Measurements from ENCODE around the gene GRAMD2B.
"Not testable (repeated sequence)": the region's sequence is repeated elsewhere in the genome, so short reads cannot be mapped to it uniquely, and the experiment has no call there.

GRAMD2B gene

DNA sequence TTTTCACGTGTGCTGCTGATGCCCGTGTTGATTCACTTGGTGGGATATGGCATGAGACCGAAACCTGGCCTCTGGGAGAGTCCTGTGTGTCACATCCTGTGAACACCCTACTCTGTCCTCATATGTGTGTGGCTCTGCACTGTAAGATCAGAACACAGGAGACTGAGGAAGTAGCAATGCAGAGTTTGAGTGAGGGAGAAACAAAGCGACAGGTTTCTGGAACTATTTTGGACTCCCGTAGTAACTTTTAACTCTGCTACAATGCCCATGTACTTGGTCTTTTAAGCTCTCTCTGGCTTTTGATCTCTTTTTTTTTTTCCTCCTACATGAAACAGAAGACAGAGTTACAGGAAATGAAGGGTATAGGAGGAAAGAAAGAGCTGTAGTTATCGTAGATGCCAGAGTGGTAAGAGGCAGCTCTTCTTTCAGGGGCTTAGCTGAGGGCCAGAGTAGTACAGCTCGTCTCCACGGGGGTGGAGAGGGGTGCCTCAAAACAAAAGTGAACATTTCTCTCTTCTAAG lies 26.6 kb downstream of the GRAMD2B start:
- DNase-seq (ENCODE audit: low read depth), result peak; percentile 22

DNA sequence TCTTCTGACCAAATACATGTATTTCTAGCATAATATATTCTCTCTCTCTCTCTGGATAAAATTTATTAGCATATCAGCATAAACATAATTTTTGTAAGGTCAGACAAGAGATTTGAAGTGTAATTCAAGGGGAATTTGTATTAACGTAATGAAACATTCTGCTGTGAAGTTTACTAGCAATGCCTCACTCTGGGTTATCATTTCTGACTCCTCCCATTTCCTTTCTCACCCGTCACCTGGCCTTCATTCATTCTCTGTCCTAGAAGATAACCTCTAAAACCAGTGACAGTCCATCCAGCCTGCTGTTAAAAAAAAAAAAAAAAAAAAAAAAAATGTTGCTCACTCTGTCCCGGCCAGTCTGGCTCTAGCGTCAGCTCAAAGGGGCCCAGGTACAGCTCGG lies 27.1 kb downstream of the GRAMD2B start:
- DNase-seq (ENCODE audit: low read depth), result no peak

DNA sequence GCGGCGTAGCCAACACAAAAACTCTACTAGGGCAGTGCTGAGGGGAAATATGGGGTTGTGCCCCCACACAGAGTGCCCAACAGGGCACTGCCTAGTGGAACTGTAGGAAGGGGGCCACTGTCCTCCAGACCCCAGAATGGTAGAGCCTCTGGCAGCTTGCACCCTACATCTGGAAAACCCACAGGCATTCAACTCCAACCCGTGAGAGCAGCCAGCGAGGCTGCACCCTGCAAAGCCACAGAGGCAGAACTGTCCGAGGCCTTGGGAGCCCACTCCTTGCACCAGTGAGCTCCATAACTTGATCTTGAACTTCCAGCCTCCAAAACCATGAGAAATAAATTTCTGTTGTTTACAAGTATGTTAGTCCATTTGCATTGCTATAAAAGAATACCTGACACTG lies 27.7 kb downstream of the GRAMD2B start:
- DNase-seq (ENCODE audit: low read depth), result no peak

DNA sequence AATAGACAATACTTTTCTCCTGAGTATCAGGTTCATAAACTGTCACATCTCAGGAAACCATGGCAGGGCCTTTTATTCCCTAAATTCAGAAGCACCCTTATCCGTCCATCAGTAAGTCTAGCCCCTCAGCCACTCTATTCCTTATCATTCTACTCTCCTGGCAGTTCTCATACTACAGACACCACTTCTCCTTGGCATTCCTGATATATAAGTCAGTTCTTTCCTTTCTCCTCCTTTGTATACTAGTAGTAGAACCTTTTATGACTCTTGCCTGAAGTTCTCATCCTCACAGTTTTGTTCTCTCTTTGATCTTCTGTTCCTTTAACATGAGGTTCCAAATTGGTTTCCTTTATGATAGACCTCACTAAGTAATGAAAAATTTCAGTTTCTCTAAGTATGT lies 29.3 kb downstream of the GRAMD2B start:
- DNase-seq (ENCODE audit: low read depth), result no peak

DNA sequence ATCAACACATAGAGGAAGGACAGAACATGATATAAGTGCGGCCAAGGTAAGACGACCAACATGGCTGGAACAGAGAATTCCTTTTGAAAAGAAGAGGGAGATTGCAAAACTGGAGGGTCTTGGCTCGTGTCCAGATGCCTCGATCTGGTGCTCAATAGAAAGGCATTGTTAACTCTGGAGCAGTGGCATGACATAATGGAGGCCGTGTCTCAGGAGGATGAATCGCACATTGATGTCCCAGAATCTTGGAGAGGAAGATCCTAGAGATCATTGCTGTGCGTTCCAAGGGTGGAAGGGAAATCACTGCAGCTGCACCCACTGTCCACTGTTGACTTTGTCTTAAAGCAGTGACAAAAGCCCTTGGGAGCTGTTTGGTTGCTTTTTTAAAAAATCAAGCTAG lies 30.9 kb downstream of the GRAMD2B start:
- DNase-seq (ENCODE audit: low read depth), result no peak

DNA sequence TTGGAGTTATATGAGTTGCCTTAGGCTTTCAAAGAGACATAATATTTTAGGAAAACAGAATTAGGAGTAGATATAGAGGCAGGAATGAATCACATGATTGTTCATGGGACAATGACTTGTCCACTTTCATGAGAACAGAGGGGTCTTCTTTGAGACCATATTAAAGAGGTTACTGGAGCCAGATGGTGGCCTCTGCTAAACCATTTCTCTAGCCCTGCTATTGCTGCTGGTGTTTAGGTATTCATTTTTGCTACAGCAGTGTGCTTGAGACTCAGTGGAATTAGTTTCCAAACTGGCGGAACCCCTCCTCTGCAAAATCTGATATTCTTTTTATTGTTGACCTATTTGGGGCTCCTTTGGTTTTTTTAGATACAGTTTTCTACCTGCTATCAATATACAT lies 31.3 kb downstream of the GRAMD2B start:
- DNase-seq (ENCODE audit: low read depth), result no peak

DNA sequence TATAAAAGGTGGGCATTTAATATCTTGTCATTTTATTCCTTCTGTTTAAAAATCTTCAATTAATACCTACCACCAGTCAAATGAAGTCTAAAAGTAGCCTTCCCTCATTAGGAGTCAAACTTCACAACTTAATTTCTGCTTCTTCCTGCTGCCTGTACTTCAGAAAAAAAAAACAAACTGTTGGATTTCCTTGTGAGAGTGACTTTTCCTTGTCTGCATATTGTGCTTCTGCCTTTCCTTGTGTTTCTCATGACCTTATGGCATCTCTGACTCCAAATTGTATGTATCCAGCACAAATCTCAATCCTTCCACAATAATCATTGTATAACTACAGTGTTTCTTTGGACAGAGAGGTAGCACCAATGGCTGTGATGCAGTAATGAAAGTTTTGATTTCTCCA lies 32.1 kb downstream of the GRAMD2B start:
- DNase-seq (ENCODE audit: low read depth), result no peak

DNA sequence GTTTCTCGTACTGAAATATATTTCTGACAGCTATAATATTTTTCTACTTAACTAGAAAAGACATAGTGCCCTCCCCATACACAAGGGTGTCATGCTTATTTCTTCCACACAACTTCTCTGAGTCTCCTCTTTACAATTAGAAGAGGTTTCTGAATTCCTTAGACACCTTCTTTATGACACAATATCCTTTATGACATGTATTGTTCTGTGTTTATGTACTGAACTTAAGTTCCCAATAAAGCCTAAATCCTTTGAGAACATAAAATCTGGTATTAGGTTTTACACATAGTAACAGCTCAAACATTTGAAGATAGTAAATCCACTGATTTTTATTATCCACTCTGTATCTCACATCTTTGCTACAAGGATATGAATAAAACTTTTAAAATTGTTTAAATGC lies 32.5 kb downstream of the GRAMD2B start:
- DNase-seq (ENCODE audit: low read depth), result no peak

DNA sequence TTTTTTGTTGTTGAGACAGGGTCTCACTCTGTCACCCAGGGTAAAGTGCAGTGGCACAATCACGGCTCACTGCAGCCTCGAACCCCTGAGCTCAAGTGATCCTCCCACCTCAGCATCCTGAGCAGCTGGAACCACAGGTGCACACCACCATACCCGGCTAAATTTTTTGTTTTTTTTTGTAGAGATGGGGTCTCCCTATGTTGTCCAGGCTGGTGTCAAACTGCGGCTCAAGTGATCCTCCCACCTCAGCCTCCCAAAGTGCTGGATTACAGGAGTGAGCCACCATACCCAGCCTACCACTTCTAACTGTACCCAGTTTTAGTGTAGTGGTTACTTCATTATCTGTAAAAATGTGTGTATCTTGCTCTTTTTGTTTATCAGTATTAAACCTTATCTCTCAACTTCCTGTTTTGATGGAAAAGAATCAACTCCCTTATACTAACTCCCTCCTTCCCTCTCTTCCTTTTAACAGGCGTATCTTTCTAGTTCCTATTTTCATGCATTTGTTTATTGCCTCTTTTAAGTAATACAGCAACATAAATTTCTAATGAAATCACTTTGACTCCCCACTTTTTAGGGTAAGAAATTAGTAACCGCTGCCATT lies 33.1 kb downstream of the GRAMD2B start:
- no peak for DNase-seq (ENCODE audit: low read depth)

DNA sequence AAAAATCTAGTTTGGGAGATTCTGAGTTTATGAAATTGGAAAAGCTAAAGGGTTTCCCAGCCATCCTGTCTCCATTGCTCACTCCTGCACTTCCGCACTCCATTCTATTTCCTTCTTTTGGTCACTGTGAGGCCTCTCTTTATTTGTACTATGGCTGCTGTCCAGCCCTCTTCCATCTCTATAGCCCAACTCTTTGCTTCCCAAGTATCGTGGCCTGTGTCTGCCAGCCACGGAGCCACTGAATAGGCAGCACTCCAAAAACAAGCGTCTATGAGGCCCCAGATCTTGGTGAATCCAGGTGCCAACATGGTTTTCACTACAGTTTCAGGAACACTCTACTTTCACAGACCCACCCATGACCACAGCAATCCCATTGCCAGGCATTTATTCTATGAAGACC lies 37.2 kb downstream of the GRAMD2B start:
- no peak for DNase-seq (ENCODE audit: low read depth)

DNA sequence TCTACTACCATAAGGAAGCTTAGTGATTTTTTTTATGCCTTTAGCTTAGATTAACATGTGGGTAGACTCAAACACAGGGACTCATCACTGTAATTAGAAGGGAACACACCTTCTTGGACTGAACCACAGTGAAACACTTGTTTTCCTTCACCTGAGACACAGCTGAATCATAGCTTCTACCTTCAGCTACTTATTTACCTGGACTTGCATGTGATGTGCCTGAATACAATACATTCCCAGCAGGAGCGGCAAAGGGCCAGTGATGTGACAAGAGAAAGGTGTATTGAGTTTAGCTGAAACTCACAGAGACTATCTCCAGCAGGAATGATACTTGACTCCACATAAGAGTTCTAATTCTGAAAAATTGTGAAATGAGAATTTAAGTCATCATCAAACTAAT lies 37.8 kb downstream of the GRAMD2B start:
- no peak for DNase-seq (ENCODE audit: low read depth)

DNA sequence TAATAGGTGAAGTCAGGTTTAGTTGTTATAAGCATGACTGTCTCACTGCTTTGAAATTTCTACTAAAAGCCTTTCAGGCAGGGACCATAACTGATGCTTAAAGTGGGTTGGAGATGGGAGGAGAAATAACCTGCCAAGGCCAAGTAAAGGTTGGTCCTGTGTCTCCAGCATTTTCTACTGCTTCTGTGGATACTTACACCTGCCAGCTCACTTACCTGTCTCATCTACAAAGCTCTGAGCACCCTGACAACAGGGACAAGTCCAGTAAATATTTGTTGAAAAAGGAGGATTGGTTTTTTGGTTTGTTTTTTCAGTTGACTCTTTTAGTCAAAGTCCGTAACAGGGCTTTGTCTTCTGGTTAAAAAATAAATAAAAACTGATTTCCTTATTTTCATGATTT lies 38.6 kb downstream of the GRAMD2B start:
- DNase-seq (ENCODE audit: low read depth), result no peak

DNA sequence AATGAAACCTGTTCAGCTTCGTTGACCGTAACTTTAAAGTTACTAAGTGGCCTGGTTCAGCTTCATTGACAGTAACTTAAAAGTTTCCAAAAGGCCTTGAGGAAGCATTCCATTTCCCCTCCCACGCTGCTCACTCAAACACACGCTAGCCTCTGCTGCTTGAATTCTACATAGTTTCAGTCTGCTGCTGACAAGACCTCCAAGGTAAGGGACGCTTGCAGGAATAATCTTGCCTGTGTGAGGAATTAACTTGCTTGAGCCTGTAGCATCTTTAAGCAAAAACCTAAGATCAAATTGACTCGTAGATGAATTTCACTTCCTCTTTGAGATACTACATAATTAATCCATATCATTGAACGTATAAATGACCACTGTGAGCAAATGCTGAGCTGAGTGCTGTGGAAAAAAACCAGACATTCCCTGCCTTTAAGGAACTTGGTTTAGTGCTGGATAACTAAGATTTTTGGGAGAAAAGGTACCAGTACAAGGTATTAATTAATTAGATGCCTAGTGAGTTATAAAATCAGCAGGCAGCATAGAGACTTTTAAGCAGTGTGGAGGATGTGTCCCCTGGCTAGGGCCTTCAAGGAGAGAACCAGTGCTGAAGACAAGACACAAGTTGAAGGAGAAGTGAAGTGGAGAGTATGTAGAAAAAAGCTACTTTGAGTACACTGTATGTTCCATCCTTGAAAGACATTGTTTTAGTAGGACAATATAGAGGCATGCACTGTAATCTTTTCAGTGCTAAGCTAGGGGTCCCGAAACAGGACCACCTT lies 39.2 kb downstream of the GRAMD2B start:
- DNase-seq (ENCODE audit: low read depth), result no peak

DNA sequence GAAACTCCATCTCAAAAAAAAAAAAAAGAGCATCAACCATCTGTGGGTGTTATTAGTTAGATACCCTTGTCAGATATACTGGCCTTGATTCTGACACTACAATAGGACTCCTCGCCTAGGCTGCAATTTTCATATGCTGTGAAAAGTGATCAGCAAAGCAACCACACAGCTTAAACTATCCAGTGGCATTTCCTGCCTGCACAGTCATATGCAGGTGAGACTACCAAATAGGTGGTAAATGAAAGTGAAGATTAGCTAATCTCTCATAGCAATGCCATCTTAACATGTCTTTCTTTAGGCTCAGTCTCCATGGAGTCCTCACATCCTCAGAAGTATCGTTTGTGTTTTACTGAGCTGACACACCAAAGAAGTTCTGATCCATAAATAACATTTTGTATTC lies 40.8 kb downstream of the GRAMD2B start:
- DNase-seq (ENCODE audit: low read depth), result no peak

DNA sequence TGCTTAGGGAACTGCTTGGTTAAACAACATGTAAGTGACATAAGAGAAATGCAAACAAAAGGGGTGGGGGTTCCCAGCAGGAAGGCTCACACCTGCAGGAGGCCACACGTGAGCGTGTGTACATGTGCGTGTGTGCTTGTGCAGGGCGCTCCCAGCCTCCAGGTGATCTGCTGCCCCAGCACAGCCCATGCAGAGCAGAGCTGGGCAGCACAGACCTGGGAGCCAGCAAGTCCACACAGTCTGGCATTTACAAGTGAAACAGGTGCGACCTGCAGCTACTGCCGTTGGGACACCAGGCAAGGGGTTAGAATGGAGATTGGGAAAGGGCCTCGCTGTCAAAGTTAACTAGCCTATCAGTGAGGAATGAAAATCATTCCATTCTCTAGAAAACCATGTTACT lies 41.8 kb downstream of the GRAMD2B start:
- DNase-seq (ENCODE audit: low read depth), result no peak

DNA sequence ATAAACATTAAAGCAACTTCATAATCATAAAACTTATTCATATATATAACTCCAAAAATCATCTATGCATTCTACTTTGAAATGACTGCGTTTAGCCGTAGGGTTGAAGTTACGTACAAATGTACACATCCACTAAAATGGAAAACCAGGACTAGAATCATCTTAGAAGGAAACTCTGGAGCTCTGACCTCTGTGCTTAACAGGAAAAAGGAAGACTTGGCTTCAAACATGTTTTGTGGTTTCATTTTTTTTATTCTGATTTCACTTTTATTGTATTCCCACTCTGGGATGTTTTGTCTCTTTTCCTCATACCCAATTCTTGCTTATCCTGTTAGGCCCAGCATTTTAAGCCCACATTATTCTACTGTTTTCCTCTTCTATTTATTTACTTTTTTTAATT lies 44.9 kb downstream of the GRAMD2B start:
- DNase-seq (ENCODE audit: low read depth), result no peak

DNA sequence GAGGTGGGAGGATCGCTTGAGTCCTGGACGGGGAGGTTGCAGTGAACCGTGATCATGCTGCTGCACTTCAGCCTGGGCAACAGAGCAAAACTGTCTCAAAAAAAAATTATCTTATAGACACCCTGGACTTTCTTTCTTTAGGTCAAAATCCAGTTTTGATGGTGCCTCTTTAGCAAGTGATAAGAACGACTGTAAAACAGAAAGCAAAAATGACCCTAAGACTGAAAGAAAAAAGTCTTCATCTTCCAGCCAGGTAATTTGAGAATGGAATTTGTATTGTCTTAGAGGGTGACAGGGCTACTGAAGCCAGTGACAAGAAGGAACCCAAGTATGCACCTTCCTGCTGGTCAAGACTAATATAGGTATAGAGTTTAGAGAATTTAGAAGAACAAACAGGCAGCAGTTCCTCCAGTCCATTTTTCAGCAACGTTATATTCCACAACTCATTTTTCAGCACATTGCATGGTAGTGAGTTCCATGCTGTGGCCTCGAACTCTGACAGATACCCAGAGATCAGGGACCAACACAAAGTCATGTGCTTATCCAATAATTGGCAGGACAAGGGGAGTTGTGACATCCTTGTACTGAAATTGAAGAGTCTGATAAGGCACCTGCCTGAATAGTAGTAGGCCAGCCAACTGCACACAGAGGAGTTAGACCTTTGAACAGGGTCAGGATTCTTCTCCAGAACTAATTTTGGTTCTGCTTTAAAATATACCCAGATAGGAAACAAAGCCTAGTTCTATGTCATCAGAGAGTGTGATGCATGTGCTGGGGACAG lies 46.5 kb downstream of the GRAMD2B start:
- DNase-seq (ENCODE audit: low read depth), result no peak

DNA sequence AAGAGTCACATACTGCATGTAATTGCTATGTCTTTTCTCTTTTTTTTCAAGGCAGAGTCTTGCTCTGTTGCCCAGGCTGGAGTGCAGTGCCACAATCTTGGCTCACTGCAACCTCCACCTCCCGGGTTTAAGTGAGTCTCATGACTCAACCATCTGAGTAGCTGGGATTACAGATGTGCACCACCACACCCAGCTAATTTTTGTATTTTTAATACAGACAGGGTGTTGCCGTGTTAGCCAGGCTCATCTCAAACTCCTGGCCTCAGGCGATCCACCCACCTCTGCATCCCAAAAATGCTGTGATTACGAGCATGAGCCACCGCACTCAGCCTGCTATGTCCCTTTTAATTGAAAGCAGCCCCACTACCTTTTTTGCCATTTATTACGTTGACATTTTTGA lies 47.3 kb downstream of the GRAMD2B start:
- DNase-seq (ENCODE audit: low read depth), result not testable (repeated sequence)

DNA sequence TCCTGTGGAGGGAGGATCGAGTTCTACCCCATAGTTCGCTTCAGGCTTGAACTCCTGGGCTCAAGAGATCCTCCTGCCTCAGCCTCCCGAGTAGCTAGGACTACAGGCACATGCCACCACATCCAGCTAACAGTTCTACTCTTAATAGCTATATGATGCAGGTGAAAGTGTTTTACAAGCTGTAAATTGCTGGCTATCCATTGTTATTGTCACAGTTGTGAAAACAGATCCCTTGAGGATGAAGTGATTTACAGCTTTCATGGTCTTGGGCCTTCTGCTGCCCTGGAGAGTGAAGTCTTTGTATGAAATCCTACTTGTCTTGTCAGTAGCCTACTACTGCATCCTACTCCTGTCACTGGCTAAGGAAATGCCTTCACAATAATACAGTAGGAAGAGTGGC lies 48.0 kb downstream of the GRAMD2B start:
- DNase-seq (ENCODE audit: low read depth), result no peak

DNA sequence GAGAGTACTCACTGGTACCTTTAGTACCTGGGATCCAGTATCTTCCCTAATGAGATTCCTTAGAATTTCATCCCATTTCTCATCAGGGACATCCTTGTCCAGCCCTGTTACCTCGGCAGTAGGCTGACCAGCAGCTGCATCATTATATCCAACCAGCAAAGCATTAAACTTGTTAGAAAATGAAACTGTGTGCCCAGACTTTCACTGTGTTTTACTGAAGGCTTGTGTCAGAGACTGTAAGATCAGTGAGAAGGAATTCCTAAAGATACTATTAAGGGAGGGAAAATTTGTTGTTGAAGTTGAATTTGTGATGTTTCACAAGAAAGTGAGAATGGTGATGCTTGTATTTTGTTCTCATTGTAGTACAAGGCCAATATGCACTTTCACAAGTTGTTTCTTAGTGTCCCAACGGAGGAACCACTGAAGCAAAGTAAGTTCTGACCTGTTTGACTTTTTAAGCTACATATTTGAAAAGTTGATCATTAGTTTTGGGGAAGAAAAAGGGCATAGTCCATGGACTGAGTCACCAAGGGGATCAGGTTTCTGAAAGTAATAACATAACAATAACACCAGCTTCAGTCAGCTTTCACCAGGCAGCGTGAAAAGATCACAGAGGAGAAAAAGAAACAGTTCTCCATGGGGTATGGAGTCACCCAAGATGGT lies 48.8 kb downstream of the GRAMD2B start:
- DNase-seq (ENCODE audit: low read depth), result no peak

DNA sequence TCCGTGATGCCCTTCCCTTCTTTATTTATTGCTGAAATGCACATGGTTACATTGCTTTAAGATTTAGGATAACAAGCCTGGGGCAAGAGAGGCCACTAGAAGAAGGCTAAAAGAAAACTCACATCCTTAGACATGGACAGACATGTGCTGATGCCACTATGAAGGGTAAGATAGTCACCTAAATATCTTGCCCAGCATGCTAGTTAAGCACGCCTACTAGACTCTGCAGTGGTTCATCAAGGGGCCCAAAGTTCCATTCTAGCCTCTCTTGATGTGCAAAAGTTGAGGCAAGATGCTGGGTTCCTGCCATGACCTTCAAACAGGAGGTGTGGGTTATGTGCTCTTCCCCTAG lies 49.3 kb downstream of the GRAMD2B start:
- DNase-seq (ENCODE audit: low read depth), result no peak

DNA sequence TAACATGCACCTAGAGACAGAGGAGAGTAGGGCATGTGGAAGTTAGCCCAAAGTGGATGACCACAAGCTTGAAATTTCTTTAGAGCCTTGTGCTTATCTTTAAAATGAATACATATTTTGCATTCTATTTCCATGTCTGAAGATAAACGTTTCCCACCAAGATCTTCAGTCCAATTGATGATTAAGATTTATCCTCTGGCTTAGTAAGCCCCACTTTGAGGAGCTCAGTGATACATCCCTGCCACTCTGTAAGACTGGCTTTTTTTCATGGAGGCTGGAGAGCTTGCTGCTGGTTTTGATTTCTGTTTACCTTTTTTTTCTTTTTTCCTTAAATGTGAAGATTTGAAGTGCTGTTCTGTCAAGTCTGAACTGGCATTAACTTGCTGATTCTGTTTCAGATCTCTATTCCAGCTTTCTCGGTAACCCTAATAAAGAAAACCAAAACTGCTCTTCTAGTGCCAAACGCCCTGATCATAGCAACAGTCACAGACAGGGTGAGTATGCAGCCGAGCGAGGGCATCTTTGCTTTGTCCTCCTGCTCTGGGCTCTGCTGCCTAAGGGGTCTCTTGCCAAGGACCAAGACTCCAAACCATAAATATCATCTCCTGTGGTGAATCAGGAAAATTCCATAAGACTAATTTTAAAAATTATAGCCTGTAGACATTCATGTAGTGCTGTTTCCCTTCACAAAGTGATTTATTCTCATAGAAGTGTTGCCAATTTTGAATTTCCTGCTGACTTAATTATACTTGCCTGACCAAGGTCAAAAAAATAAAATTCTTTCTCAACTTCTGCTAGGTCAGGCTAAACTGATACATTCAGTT lies 54.3 kb downstream of the GRAMD2B start:
- no peak for DNase-seq (ENCODE audit: low read depth)

Measured in stimulated activated CD8-positive, alpha-beta memory T cell treated with anti-CD3 and anti-CD28 coated beads, Interleukin-12 subunit alpha, Interleukin-12 subunit beta, amount 100 ng/mL, for 4 hours (primary cell).